22Rv1 (cell line): ENCODE measurements around the gene RREB1.
"Not testable (repeated sequence)": the region's sequence is repeated elsewhere in the genome, so short reads cannot be mapped to it uniquely, and the experiment has no call there.

Experiments
- H3K27ac ChIP-seq: fragments of 450-650 bp; 2 replicates; pipeline ENCODE4 v1.5.1; 2017
- CTCF ChIP-seq: fragments of 450-650 bp; IDR thresholded peaks from 2 replicates; pipeline ENCODE4 v1.5.1; 2017; ENCODE audit warnings: mild to moderate bottlenecking
- ZFX ChIP-seq: fragments of 450-650 bp; IDR thresholded peaks from 2 replicates; pipeline ENCODE4 v1.6.1; 2017; ENCODE audit warnings: antibody characterized with exemption, borderline replicate concordance

RREB1 gene

GRCh38 chr6:7153789-7154188, 46.0 kb downstream of the RREB1 start:
- no peak overlapping the region for H3K27ac ChIP-seq

GRCh38 chr6:7154341-7155139, 46.8 kb downstream of the RREB1 start:
- H3K27ac ChIP-seq = no peak overlapping the region
- TF ChIP-seq ZFX (no peak), CTCF (no peak)

More at GRCh38 chr6:7153789-7154188, 46.0 kb downstream of the RREB1 start:
- TF ChIP-seq ZFX (no peak), CTCF (no peak)

- no peak overlapping the region for H3K27ac ChIP-seq
- TF ChIP-seq ZFX (no peak), CTCF (no peak)
Measured at GRCh38 chr6:7155871-7156579, 48.3 kb downstream of the RREB1 start.

GRCh38 chr6:7156643-7157278, 49.0 kb downstream of the RREB1 start:
- no peak overlapping the region for H3K27ac ChIP-seq
- TF ChIP-seq ZFX (no peak), CTCF (no peak)

- not testable (repeated sequence) for H3K27ac ChIP-seq
Measured at GRCh38 chr6:7157307-7157706, 49.5 kb downstream of the RREB1 start.

- TF ChIP-seq ZFX (no peak), CTCF (no peak)
- H3K27ac ChIP-seq = no peak overlapping the region
Measured at GRCh38 chr6:7157752-7158616, 50.2 kb downstream of the RREB1 start.
